Gastroesophageal sphincter (tissue), 3 donors: ENCODE results near the gene ARHGAP26.

Experiments used
- EP300 ChIP-seq: sonication (generic); formaldehyde crosslinking; IDR thresholded peaks from one replicate; pipeline ENCODE4 v1.6.1; 2017; ENCODE audit warnings: antibody characterized with exemption, mild to moderate bottlenecking
- POLR2A ChIP-seq, 2 donors: fragments of 450-650 bp; IDR thresholded peaks; one replicate each; pipeline ENCODE4 v1.6.1; 2017; ENCODE audit warnings: antibody characterized with exemption in 2 of 2, mild to moderate bottlenecking in 2 of 2, moderate library complexity in 1 of 2
- POLR2AphosphoS5 ChIP-seq: sonication (generic); formaldehyde crosslinking; IDR thresholded peaks from one replicate; pipeline ENCODE4 v1.6.1; 2017; ENCODE audit warnings: antibody characterized with exemption
- TF ChIP-seq, protein P1 (sequence below), 4 experiments: fragments of 200-600 bp in 2 of 4; fragments of 450-650 bp in 2 of 4; sonication (generic) in 1 of 4; IDR thresholded peaks; one replicate each; pipeline ENCODE4 v1.5.1; 2017 to 2019; ENCODE audit warnings: antibody characterized with exemption in 4 of 4, mild to moderate bottlenecking in 2 of 4, moderate library complexity in 2 of 4

DNA sequence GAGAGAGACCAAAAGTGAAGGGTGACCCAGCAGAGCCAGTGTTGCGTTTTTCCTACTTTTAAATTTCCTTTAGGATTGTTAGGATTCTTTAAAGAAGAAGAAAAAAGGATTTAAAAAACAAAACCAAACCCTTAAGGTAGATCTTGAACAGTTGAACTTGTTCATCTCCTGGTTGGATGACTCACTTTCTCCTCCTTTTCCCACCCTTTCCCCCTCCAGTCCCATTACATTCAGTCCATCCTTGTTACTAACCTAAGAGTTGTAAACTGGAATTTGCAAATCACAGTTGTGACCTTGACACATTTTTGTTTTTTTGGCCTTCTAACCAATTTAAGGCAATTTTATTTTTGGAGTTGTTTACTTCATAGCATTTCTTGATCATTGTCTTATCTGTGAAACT lies 289.2 kb downstream of the ARHGAP26 start:
- TF ChIP-seq, protein P1, sequence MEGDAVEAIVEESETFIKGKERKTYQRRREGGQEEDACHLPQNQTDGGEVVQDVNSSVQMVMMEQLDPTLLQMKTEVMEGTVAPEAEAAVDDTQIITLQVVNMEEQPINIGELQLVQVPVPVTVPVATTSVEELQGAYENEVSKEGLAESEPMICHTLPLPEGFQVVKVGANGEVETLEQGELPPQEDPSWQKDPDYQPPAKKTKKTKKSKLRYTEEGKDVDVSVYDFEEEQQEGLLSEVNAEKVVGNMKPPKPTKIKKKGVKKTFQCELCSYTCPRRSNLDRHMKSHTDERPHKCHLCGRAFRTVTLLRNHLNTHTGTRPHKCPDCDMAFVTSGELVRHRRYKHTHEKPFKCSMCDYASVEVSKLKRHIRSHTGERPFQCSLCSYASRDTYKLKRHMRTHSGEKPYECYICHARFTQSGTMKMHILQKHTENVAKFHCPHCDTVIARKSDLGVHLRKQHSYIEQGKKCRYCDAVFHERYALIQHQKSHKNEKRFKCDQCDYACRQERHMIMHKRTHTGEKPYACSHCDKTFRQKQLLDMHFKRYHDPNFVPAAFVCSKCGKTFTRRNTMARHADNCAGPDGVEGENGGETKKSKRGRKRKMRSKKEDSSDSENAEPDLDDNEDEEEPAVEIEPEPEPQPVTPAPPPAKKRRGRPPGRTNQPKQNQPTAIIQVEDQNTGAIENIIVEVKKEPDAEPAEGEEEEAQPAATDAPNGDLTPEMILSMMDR (IDR thresholded peaks at IDR 0.05): no peak
- no peak for TF ChIP-seq POLR2A (IDR thresholded peaks at IDR 0.05)
- TF ChIP-seq EP300: no peak
- no peak for TF ChIP-seq POLR2AphosphoS5
